ENCODE data around the gene DAB2IP.

GRCh38 chr9:121817476-121817875, 166.0 kb downstream of the DAB2IP start:
- TF ChIP-seq, protein P1, sequence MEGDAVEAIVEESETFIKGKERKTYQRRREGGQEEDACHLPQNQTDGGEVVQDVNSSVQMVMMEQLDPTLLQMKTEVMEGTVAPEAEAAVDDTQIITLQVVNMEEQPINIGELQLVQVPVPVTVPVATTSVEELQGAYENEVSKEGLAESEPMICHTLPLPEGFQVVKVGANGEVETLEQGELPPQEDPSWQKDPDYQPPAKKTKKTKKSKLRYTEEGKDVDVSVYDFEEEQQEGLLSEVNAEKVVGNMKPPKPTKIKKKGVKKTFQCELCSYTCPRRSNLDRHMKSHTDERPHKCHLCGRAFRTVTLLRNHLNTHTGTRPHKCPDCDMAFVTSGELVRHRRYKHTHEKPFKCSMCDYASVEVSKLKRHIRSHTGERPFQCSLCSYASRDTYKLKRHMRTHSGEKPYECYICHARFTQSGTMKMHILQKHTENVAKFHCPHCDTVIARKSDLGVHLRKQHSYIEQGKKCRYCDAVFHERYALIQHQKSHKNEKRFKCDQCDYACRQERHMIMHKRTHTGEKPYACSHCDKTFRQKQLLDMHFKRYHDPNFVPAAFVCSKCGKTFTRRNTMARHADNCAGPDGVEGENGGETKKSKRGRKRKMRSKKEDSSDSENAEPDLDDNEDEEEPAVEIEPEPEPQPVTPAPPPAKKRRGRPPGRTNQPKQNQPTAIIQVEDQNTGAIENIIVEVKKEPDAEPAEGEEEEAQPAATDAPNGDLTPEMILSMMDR (tag by site-specific recombination; IDR thresholded peaks at IDR 0.05) = no peak
- TF ChIP-seq SP3 (tag by site-specific recombination; IDR thresholded peaks at IDR 0.05) (no peak), BCL11A (tag by site-specific recombination; IDR thresholded peaks at IDR 0.05; ENCODE audit: low read depth) (no peak), ZNF114 (tag by site-specific recombination; IDR thresholded peaks at IDR 0.05) (no peak), ZNF776 (tag by site-specific recombination; IDR thresholded peaks at IDR 0.05; ENCODE audit: borderline replicate concordance) (no peak), ZSCAN30 (tag by site-specific recombination; IDR thresholded peaks at IDR 0.05) (no peak), ZXDB (tag by site-specific recombination; IDR thresholded peaks at IDR 0.05) (no peak), ELK4 (IDR thresholded peaks at IDR 0.05; ENCODE audit: borderline replicate concordance, low read depth, low read length) (no peak), ZNF184 (tag by site-specific recombination; IDR thresholded peaks at IDR 0.05) (no peak), ZNF274 (IDR thresholded peaks at IDR 0.05; ENCODE audit: low read length) (no peak), ZNF274 (tag by site-specific recombination; IDR thresholded peaks at IDR 0.05; ENCODE audit: borderline replicate concordance) (no peak)
- TF ChIP-seq, protein P2, sequence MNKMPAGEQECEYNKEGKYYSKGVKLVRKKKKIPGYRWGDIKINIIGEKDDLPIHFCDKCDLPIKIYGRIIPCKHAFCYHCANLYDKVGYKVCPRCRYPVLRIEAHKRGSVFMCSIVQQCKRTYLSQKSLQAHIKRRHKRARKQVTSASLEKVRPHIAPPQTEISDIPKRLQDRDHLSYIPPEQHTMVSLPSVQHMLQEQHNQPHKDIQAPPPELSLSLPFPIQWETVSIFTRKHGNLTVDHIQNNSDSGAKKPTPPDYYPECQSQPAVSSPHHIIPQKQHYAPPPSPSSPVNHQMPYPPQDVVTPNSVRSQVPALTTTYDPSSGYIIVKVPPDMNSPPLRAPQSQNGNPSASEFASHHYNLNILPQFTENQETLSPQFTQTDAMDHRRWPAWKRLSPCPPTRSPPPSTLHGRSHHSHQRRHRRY (tag by site-specific recombination; IDR thresholded peaks at IDR 0.05) = no peak
